ENCODE measurements around the gene CADPS.

The CADPS gene

DNA sequence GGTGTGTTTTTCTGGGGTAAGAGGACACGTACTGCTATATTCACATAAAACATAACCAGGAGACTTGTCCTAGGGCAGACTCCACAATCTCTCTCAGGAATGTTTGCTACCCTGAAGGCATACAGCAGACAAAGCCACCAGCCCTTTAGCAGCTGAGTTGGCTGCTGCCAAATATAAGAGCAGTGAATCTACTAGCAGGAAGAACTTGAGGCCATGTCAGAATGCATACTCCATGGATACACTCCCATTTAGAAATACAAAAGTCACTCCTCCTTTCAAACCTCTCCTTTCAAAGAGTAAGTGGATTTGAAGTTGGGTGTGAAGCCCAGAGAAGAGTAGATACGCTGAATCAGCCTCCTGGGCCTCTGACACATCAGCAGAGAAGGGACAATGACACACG, 94.1 kb downstream of the CADPS start:
- no peaks in the 10 kb centered on the region for H4K20me1 ChIP-seq (ENCODE audit: insufficient read depth, low read length, poor library complexity, severe bottlenecking)
- H3K4me2 ChIP-seq (ENCODE audit: low read depth, low read length, poor library complexity, severe bottlenecking): no peak overlapping the region
- H3F3A ChIP-seq (ENCODE audit: low read depth): no peaks in the 10 kb centered on the region
- no peaks in the 10 kb centered on the region for H3K9me2 ChIP-seq (replicated peaks; ENCODE audit: low read depth, low read length)
- H3K36me3 ChIP-seq (ENCODE audit: insufficient read depth, low read length): no peaks in the 10 kb centered on the region
- H3K4me3 ChIP-seq (ENCODE audit: low read length, poor library complexity, severe bottlenecking): no peak overlapping the region
- H2AFZ ChIP-seq (ENCODE audit: low read length): no peak overlapping the region
- H3K79me2 ChIP-seq (ENCODE audit: insufficient read depth, low read length): no peaks in the 10 kb centered on the region
- no peak overlapping the region for H3K9ac ChIP-seq (ENCODE audit: low read depth, low read length, poor library complexity, severe bottlenecking)
- H3K9me3 ChIP-seq (ENCODE audit: insufficient read depth, low read depth, low read length): no peaks in the 10 kb centered on the region
- TF ChIP-seq, protein P1, sequence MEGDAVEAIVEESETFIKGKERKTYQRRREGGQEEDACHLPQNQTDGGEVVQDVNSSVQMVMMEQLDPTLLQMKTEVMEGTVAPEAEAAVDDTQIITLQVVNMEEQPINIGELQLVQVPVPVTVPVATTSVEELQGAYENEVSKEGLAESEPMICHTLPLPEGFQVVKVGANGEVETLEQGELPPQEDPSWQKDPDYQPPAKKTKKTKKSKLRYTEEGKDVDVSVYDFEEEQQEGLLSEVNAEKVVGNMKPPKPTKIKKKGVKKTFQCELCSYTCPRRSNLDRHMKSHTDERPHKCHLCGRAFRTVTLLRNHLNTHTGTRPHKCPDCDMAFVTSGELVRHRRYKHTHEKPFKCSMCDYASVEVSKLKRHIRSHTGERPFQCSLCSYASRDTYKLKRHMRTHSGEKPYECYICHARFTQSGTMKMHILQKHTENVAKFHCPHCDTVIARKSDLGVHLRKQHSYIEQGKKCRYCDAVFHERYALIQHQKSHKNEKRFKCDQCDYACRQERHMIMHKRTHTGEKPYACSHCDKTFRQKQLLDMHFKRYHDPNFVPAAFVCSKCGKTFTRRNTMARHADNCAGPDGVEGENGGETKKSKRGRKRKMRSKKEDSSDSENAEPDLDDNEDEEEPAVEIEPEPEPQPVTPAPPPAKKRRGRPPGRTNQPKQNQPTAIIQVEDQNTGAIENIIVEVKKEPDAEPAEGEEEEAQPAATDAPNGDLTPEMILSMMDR (conservative IDR thresholded peaks at IDR 0.05; ENCODE audit: low read length): no peak
- TF ChIP-seq EZH2phosphoT487 (IDR thresholded peaks at IDR 0.05; ENCODE audit: borderline replicate concordance): no peak
- no peaks in the 10 kb centered on the region for H3K4me1 ChIP-seq (ENCODE audit: insufficient read depth, low read length, poor library complexity, severe bottlenecking)
- no peaks in the 10 kb centered on the region for H3K27me3 ChIP-seq (ENCODE audit: insufficient read depth, low read length, poor library complexity, severe bottlenecking)

DNA sequence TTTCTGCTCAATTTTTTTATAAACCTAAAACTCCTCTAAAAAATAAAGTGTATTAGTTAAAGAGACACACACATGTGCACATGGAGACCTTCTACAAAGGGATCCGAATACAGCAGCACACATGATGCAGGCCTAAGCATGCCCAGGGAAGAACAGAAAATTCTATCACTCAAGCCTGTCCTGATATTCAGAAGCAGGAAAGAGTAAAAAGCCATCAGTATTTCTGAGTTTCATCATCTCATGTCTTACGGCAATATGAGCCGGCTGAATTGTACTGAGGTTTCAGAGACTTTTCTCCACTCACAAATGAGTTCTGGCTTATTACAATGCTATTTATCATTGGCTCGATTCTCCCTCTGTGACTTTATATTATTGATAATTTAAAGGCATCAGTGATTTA, 97.5 kb downstream of the CADPS start:
- Histone ChIP-seq H2AFZ (ENCODE audit: low read length) (no peak overlapping the region), H4K20me1 (ENCODE audit: insufficient read depth, low read length, poor library complexity, severe bottlenecking) (no peaks in the 10 kb centered on the region), H3K79me2 (ENCODE audit: insufficient read depth, low read length) (no peaks in the 10 kb centered on the region), H3F3A (ENCODE audit: low read depth) (no peaks in the 10 kb centered on the region), H3K9me2 (replicated peaks; ENCODE audit: low read depth, low read length) (no peaks in the 10 kb centered on the region), H3K36me3 (ENCODE audit: insufficient read depth, low read length) (no peaks in the 10 kb centered on the region), H3K4me3 (ENCODE audit: low read length, poor library complexity, severe bottlenecking) (no peak overlapping the region), H3K9ac (ENCODE audit: low read depth, low read length, poor library complexity, severe bottlenecking) (no peak overlapping the region), H3K9me3 (ENCODE audit: insufficient read depth, low read depth, low read length) (no peaks in the 10 kb centered on the region), H3K4me2 (ENCODE audit: low read depth, low read length, poor library complexity, severe bottlenecking) (no peak overlapping the region), H3K27me3 (ENCODE audit: insufficient read depth, low read length, poor library complexity, severe bottlenecking) (no peaks in the 10 kb centered on the region), H3K4me1 (ENCODE audit: insufficient read depth, low read length, poor library complexity, severe bottlenecking) (no peaks in the 10 kb centered on the region)
- TF ChIP-seq, protein P1 (conservative IDR thresholded peaks at IDR 0.05; ENCODE audit: low read length): no peak
- TF ChIP-seq EZH2phosphoT487 (IDR thresholded peaks at IDR 0.05; ENCODE audit: borderline replicate concordance): no peak

DNA sequence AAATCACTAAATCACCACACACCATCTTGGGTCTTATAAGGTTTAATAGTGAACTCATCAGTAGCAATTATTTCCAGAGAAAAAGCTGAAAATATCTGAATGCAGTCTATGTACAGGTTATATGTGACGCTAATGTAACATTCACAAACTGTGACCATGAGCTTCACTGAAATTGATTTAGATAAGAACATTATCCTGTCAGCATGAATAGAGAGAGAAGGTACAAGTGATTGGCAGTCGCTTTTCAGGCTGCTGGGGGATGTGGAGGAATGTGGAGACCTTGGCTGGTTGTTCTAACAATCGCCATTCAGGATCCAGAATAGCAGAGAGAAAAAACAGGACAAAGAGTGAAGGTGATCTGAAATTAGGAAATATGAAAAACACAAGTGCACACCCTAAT, 98.1 kb downstream of the CADPS start:
- H3K36me3 ChIP-seq (ENCODE audit: insufficient read depth, low read length): no peaks in the 10 kb centered on the region
- no peak overlapping the region for H3K4me2 ChIP-seq (ENCODE audit: low read depth, low read length, poor library complexity, severe bottlenecking)
- H3K4me3 ChIP-seq (ENCODE audit: low read length, poor library complexity, severe bottlenecking): no peak overlapping the region
- no peaks in the 10 kb centered on the region for H3K4me1 ChIP-seq (ENCODE audit: insufficient read depth, low read length, poor library complexity, severe bottlenecking)
- no peak overlapping the region for H3K9ac ChIP-seq (ENCODE audit: low read depth, low read length, poor library complexity, severe bottlenecking)
- no peaks in the 10 kb centered on the region for H3K9me3 ChIP-seq (ENCODE audit: insufficient read depth, low read depth, low read length)
- no peaks in the 10 kb centered on the region for H4K20me1 ChIP-seq (ENCODE audit: insufficient read depth, low read length, poor library complexity, severe bottlenecking)
- no peaks in the 10 kb centered on the region for H3F3A ChIP-seq (ENCODE audit: low read depth)
- H3K9me2 ChIP-seq (replicated peaks; ENCODE audit: low read depth, low read length): no peaks in the 10 kb centered on the region
- H3K79me2 ChIP-seq (ENCODE audit: insufficient read depth, low read length): no peaks in the 10 kb centered on the region
- no peaks in the 10 kb centered on the region for H3K27me3 ChIP-seq (ENCODE audit: insufficient read depth, low read length, poor library complexity, severe bottlenecking)
- no peak overlapping the region for H2AFZ ChIP-seq (ENCODE audit: low read length)
- TF ChIP-seq, protein P1 (conservative IDR thresholded peaks at IDR 0.05; ENCODE audit: low read length): no peak
- TF ChIP-seq EZH2phosphoT487 (IDR thresholded peaks at IDR 0.05; ENCODE audit: borderline replicate concordance): no peak

Measured in Loucy (cell line).